AG09319 (cell line): ENCODE measurements around the gene RDH11.
"Not testable (repeated sequence)": the region's sequence is repeated elsewhere in the genome, so short reads cannot be mapped to it uniquely, and the experiment has no call there.

Source experiments
- DNase-seq: peaks from one replicate; pipeline ENCODE4 v3.0.0-alpha.2; 2010; ENCODE audit warnings: low read depth; ENCODE audit errors: extremely low read depth
- TF ChIP-seq, protein P1 (sequence below): IDR thresholded peaks from 2 replicates; pipeline ENCODE4 v1.5.1; 2011; ENCODE audit warnings: low read depth, mild to moderate bottlenecking, inconsistent platforms, low read length, moderate library complexity

The RDH11 gene

DNA sequence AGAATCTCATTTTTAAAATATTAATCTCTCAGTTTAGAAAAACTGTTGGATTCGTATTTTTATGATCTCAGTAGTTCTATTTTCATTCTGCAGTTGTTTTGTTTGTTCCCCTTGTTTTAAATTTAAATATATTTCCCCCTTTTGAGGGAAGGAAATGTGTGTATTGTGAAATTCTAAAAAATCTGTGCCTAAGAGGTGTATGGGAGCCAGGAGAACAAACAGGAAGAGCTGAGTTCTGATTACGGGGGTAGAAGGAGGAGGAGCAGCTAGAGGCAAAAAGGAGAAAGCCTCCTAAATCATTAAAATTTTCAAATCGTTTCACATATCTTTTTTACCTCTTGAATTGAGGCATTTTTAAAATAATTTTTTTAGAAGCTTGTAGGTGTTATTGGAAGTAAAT lies 8.4 kb upstream of the RDH11 start:
- no peak for DNase-seq
- TF ChIP-seq, protein P1, sequence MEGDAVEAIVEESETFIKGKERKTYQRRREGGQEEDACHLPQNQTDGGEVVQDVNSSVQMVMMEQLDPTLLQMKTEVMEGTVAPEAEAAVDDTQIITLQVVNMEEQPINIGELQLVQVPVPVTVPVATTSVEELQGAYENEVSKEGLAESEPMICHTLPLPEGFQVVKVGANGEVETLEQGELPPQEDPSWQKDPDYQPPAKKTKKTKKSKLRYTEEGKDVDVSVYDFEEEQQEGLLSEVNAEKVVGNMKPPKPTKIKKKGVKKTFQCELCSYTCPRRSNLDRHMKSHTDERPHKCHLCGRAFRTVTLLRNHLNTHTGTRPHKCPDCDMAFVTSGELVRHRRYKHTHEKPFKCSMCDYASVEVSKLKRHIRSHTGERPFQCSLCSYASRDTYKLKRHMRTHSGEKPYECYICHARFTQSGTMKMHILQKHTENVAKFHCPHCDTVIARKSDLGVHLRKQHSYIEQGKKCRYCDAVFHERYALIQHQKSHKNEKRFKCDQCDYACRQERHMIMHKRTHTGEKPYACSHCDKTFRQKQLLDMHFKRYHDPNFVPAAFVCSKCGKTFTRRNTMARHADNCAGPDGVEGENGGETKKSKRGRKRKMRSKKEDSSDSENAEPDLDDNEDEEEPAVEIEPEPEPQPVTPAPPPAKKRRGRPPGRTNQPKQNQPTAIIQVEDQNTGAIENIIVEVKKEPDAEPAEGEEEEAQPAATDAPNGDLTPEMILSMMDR, result no peak

DNA sequence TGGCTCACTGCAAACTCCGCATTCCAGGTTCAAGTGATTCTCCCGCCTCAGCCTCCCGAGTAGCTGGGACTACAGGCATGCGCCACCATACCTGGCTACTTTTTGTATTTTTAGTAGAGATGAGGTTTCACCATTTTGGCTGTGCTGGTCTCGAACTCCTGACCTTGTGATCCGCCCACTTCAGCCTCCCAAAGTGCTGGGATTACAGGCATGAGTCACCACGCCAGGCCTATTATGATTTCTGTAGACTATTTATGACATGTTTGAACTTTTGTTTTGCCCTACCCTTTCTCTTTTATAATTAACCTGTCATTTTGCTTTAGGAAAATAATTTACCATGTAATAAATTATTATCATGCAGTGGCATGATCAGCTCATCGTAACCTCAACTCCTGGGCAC lies 5.9 kb upstream of the RDH11 start, which contains the start of gene RDH12:
TSS of gene RDH12 (plus strand) at position 395 of the 400 bp plus-strand sequence. CDS start 20,757 bp downstream, outside the sequence.
- not testable (repeated sequence) for DNase-seq

DNA sequence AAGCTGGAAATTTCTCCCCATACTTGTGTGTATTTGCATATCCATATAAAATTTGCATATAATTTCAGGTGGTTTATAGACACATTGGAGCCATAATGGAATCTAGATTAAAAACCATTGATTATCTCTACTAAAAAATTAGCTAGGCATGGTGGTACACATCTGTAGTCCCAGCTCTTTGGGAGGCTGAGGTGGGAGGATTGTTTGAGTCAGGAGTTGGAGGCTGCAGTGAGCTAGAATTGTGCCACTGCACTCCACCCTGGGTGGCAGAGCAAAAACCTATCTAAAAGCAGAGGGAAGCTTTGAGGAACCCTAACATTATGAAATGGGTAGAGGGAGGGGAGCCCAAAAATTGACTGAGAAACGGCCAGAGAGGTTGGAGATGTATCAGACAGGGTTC lies 2.6 kb upstream of the RDH11 start:
- DNase-seq, result no peak
- TF ChIP-seq, protein P1, result no peak

DNA sequence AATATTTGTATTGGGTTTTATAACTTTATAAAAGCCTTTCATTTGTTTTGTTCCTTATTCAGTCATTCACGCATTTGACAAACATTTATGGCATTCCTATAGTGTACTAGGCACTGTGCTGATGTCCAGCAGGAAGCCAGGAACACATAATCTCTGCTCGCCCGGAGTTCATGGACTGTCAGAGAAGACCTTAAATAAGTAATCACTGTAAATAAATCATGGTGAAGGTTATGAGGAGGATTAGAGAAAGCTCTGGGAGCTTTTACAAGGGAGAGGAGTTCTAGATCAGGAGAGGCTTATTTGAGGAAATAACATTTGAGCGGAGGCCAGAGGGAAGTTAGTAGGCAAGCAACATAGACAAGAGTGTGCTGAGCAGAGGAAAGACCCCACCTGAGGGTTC lies 1.4 kb upstream of the RDH11 start:
- TF ChIP-seq, protein P1, result no peak
- no peak for DNase-seq

DNA sequence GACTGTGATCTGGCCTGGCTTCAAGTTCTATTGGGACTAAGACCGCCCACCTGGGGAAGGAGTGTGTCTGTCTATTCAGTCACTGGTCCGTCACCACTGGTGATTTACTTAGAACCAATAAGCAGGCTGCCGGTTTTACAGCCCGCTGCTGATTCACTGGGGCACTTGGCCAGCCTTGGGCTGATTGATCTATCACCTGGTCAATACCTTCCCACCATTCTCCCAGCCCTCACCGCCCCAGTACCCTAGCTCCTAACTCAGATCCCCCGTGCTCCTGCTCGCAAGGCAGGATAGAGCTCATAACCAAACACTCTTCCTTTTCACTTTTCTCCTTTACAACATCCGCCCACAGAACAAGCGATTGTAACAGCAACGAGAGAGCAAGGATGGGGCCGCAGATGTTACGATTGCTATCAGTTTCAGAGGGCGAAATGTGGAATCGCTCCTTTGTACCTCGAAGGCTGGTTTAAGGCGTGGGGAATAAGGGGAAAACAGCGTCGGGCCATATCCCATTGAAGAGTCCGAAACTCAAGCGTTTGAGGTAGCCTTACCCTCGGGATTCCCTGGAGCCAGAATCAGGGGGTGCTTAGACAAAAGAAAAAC lies 672 bp downstream of the RDH11 start:
- DNase-seq, result peak; percentile 62
- TF ChIP-seq, protein P1, result no peak

DNA sequence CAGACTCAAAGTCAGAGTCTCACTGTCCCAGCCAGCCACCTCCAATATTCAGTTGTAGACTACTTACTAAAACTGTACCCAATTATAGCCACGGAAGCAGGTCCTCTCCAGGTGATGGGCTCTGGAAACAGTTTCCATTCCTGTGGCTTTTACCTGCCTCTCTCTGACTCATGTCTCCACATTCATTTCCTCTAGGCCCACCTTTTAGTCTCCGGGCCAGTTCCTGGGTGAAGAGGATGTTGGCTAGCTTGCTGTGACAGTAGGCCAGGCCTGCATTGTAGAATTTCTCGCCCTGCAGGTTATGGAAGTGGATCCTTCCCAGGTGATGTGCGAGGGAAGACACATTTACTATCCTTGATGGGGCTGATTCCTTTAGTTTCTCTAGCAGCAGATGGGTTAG lies 5.6 kb downstream of the RDH11 start:
- DNase-seq, result no peak
- TF ChIP-seq, protein P1, result no peak

DNA sequence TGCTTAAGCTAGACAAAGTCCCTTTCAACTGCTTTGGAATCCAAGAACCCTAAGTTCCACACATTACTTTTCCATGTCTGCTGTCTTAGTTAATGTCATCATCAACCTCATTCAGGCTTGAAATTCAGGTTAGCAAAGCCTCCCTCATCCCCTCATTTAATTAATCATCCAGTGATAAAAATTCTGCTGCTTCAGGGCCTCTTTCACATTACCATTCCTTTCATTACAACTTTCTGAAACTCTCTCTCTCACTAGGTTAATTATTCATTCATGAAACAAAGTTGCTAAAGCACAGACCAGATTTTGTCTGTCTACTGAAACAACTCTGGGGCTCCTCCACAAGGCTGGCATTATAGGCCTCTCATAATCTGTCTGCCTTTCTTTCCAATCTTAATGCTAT lies 11.7 kb downstream of the RDH11 start:
- no peak for DNase-seq
- TF ChIP-seq, protein P1, result no peak

DNA sequence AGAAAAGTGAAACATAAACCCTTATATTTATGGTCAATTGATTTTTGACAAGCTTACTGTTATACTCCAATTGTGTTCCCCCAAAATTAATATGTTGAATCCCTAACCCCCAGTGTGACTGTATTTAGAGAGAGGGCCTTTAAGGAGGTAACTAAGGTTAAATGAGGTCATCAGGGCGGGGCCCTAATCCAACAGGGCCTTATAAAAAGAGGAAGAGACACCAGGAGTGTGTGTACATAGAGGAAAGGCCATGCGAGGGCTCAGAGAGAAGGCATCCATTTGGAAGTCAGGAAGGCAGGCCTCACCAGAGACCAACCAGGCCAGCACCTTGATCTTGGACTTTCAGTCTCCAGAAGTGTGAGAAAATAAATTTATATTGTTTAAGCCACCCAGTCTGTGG lies 14.6 kb downstream of the RDH11 start:
- TF ChIP-seq, protein P1, result no peak
- DNase-seq, result no peak
